ENCODE measurements around the gene CHRND.

CHRND gene

DNA sequence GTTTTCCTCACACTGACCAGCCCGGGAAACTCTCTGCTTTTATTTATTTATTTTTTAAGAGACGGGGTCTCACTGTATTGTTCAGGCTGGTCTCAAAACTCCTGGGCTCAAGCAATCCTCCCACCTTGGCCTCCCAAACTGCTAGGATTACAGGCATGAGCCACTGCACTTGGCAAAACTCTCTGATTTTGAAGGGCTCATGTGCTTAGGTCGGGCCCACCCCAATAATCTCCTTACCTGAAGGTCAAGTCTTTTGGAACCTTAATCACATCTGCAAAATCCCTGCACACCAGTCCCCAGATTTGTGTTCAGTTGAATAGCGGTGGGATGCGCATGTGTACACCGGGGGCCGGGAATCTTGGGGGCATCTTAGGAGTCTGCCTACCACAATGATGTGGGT, 30.7 kb upstream of the CHRND start:
- TF ChIP-seq, protein P1, sequence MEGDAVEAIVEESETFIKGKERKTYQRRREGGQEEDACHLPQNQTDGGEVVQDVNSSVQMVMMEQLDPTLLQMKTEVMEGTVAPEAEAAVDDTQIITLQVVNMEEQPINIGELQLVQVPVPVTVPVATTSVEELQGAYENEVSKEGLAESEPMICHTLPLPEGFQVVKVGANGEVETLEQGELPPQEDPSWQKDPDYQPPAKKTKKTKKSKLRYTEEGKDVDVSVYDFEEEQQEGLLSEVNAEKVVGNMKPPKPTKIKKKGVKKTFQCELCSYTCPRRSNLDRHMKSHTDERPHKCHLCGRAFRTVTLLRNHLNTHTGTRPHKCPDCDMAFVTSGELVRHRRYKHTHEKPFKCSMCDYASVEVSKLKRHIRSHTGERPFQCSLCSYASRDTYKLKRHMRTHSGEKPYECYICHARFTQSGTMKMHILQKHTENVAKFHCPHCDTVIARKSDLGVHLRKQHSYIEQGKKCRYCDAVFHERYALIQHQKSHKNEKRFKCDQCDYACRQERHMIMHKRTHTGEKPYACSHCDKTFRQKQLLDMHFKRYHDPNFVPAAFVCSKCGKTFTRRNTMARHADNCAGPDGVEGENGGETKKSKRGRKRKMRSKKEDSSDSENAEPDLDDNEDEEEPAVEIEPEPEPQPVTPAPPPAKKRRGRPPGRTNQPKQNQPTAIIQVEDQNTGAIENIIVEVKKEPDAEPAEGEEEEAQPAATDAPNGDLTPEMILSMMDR (IDR thresholded peaks at IDR 0.05; ENCODE audit: low read depth, low read length) = no peak

DNA sequence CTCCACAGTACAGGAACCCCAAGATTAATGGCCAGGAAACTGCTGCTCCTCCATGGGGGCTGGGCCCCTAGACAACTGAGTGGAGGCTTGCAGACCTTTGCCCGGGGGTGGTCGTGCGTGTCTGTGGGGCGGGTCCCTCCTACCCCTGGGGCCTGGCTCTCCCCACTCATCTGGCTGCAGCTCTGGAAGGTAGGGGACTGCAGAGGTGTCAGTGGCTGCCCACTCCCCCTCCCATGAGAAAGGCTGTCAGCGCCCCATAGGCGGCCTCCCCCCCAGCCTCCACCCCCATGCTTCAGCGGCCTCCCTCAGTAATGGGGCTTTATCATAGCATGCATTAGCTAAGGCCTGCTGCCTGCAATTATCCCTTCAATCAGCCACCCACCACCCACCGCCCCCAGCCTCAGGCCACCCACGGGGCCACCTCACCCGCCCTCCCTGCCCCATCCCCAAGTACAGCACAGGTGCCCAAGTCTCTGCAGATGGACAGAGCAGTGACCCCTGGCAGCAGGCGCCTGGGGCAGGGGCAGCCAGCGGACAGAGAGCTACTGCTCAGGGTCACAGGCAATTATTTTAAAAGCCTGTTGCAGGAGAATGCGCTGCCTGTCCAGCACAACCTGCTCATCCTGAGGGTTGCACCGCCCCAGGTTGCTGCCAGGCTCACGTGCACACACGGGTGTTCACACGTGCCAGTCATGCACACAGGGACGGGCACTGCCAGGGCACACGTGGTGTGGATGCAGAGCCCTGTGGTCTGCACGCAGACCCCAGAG, 29.3 kb upstream of the CHRND start:
- TF ChIP-seq, protein P1 (IDR thresholded peaks at IDR 0.05; ENCODE audit: low read depth, low read length) = no peak

More for the DNA sequence above, 30.7 kb upstream of the CHRND start:
- H3K4me3 ChIP-seq (ENCODE audit: low read depth, low read length) = no peak overlapping the region

DNA sequence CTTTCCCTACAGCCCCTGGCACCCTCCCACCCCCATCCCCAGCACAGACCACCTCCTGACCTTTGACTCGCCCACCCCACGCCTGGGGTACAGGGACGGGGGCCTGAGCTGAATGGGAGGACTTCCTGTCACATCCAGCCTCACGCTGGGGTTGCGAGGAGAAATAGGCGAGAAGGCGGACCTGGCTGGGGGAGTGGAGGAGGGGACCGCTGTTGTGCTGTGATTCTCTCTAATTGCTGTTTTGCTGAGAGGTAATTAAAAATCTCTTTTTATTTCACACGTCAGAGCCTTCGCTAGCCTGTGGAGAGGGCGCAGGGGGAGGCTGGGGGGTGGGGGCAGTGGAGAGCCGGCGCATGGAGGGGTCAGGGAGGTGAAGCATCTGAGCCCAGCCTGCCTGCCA, 28.6 kb upstream of the CHRND start:
- TF ChIP-seq, protein P1 (IDR thresholded peaks at IDR 0.05; ENCODE audit: low read depth, low read length) = no peak
- H3K4me3 ChIP-seq (ENCODE audit: low read depth, low read length) = no peak overlapping the region

More for the DNA sequence above, 29.3 kb upstream of the CHRND start:
- no peak overlapping the region for H3K4me3 ChIP-seq (ENCODE audit: low read depth, low read length)

DNA sequence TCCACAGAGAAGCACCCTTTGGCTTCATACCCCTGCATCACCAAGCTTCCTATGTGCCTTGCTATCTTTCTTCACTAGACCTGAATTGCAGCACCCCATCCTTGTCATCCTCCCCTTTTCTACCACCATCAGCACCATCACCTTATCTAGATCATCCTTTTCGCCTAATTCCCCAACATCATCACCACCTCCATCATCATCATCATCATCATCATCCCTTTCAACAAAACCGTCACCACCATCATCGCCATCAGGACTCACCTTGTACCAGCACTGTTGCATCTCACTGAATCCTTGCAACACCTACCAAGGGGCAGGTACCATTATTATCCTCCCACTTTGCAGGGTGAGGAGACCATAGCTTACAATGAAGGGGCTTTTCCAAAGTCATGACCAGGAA, 27.5 kb upstream of the CHRND start:
- H3K4me3 ChIP-seq (ENCODE audit: low read depth, low read length) = no peak overlapping the region
- TF ChIP-seq, protein P1 (IDR thresholded peaks at IDR 0.05; ENCODE audit: low read depth, low read length) = no peak

DNA sequence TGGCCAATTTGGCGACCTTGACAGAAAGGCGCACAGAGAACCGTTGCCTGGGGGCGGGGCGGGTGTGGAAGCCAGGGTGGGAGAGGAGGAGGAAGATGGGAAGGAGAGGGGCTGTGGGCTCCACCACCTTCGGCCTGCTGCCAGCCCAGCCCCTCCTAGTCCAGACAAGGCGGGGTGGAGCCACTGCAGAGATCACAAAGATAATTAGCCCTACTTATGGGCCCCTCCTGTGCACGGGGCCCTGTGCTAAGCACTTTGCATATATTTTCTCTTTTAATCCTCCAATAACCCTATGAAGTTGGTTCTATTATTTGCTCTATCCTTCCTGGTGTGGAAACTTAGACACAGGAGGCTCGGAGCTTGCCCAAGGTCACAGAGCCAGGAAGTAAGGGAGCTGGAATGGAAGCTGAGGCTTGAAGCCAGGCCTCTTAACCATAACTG, 24.6 kb upstream of the CHRND start:
- TF ChIP-seq, protein P1 (IDR thresholded peaks at IDR 0.05; ENCODE audit: low read depth, low read length) = no peak
- H3K4me3 ChIP-seq (ENCODE audit: low read depth, low read length) = no peak overlapping the region

DNA sequence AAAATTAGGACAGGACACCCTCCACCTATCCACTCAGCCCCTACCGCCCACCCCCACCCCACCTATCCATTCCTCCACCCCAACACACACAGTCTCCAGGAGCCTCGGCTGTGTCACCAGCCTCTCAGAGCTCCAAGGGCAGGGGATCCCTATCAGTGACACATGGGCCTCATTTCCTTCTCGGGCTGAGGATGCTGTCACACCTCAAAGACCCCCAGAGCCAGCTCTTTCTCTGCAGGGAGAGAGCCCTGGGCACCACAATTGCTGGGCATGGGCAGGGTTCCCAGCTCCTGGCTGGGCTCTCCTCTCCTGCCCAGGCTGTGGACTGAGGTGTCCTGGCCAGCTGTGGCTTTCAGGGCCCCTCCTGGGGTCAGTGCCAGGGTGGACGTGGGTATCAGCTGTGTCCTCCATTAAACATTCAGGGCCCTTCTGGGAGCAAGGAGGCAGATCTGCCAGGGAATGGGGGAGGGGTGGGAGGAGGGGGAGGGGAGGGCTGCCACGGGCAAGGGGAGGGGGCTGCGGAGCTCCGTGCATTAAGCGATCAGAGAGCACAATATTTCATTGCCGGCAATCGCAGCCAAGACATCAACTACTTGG, 24.1 kb upstream of the CHRND start:
- TF ChIP-seq, protein P1 (IDR thresholded peaks at IDR 0.05; ENCODE audit: low read depth, low read length) = no peak
- H3K4me3 ChIP-seq (ENCODE audit: low read depth, low read length) = no peak overlapping the region

DNA sequence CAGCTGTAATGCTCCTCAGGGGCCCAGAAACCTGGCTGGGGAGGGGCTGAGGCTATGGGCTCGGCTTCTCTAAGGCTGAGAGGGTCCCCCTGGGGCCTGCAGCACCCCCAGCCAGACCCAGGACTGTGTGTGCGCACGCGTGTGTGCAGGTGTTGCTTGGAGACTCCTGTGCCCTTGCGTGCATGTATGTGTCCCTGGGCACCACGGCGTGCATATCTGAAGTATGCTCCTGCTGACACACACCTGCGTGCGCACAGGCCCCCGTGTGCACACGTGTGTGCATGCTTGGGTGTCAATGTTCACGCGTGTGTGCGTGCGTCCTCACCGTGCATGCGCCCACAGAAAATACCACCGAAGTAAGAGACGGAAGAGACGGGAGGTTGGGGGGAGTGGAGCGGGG, 23.4 kb upstream of the CHRND start:
- TF ChIP-seq, protein P1 (IDR thresholded peaks at IDR 0.05; ENCODE audit: low read depth, low read length) = no peak
- H3K4me3 ChIP-seq (ENCODE audit: low read depth, low read length) = no peak overlapping the region
